ENCODE data around the gene AKAP11. TPM values are rescaled to one million over a fixed set of nuclear protein-coding genes. Genes with fewer than 3 reads are reported as not detected.

AKAP11 gene
- total and polyA plus RNA-seq, 2 experiments from 2014 or later = 4.4 to 30.6 TPM

- no peak overlapping the region for H3K4me3 ChIP-seq
- no peak overlapping the region for H3K27ac ChIP-seq
- DNase-seq (ENCODE audit: low spot score) = no peak
- no peaks in the 10 kb centered on the region for H3K9me3 ChIP-seq (ENCODE audit: low read depth)
- 100% methylated on average over 1 of the region's 1 CpG for WGBS (ENCODE audit: low lambda C conversion rate, missing lambda C conversion rate)
- TF ChIP-seq EZH2 (IDR thresholded peaks at IDR 0.05; ENCODE audit: borderline replicate concordance) (no peak), CTCF (IDR thresholded peaks at IDR 0.05; ENCODE audit: poor library complexity) (no peak), EZH2phosphoT487 (IDR thresholded peaks at IDR 0.05; ENCODE audit: low read depth, severe bottlenecking, unreplicated experiment) (no peak)
- no peaks in the 10 kb centered on the region for H4K20me1 ChIP-seq (ENCODE audit: insufficient read depth, poor library complexity, severe bottlenecking)
- no peaks in the 10 kb centered on the region for H3K27me3 ChIP-seq
- H2AFZ ChIP-seq = no peak overlapping the region
- no peaks in the 10 kb centered on the region for H3K4me1 ChIP-seq (ENCODE audit: insufficient read depth)
- no peaks in the 10 kb centered on the region for H3K79me2 ChIP-seq
- no peaks in the 10 kb centered on the region for H3K36me3 ChIP-seq (replicated peaks; ENCODE audit: insufficient read depth, low read depth)
- no peak overlapping the region for H3K4me2 ChIP-seq
- H3K9me2 ChIP-seq (replicated peaks; ENCODE audit: insufficient read depth) = no peaks in the 10 kb centered on the region
Observed at GRCh38 chr13:42228527-42228926, 43.4 kb upstream of the AKAP11 start.

- Histone ChIP-seq H3K27me3 (no peaks in the 10 kb centered on the region), H3K4me1 (ENCODE audit: insufficient read depth) (no peaks in the 10 kb centered on the region), H3K4me3 (no peak overlapping the region), H2AFZ (no peak overlapping the region), H3K4me2 (no peak overlapping the region), H3K9me2 (replicated peaks; ENCODE audit: insufficient read depth) (no peaks in the 10 kb centered on the region), H4K20me1 (ENCODE audit: insufficient read depth, poor library complexity, severe bottlenecking) (no peaks in the 10 kb centered on the region), H3K27ac (no peak overlapping the region), H3K9me3 (ENCODE audit: low read depth) (no peaks in the 10 kb centered on the region), H3K36me3 (replicated peaks; ENCODE audit: insufficient read depth, low read depth) (no peaks in the 10 kb centered on the region), H3K79me2 (no peaks in the 10 kb centered on the region)
- TF ChIP-seq EZH2phosphoT487 (IDR thresholded peaks at IDR 0.05; ENCODE audit: low read depth, severe bottlenecking, unreplicated experiment) (no peak), CTCF (IDR thresholded peaks at IDR 0.05; ENCODE audit: poor library complexity) (no peak), EZH2 (IDR thresholded peaks at IDR 0.05; ENCODE audit: borderline replicate concordance) (no peak)
- 67% methylated on average over 3 of the region's 3 CpGs for WGBS (ENCODE audit: low lambda C conversion rate, missing lambda C conversion rate)
- DNase-seq (ENCODE audit: low spot score) = no peak
Observed at GRCh38 chr13:42229287-42229686, 42.7 kb upstream of the AKAP11 start.

GRCh38 chr13:42232671-42233070, 39.3 kb upstream of the AKAP11 start:
- Histone ChIP-seq H3K27me3 (no peaks in the 10 kb centered on the region), H3K9me2 (replicated peaks; ENCODE audit: insufficient read depth) (no peaks in the 10 kb centered on the region), H3K27ac (no peak overlapping the region), H3K9me3 (ENCODE audit: low read depth) (no peaks in the 10 kb centered on the region), H3K79me2 (no peaks in the 10 kb centered on the region), H4K20me1 (ENCODE audit: insufficient read depth, poor library complexity, severe bottlenecking) (no peaks in the 10 kb centered on the region), H2AFZ (no peak overlapping the region), H3K4me2 (no peak overlapping the region), H3K4me1 (ENCODE audit: insufficient read depth) (no peaks in the 10 kb centered on the region), H3K4me3 (no peak overlapping the region), H3K36me3 (replicated peaks; ENCODE audit: insufficient read depth, low read depth) (no peaks in the 10 kb centered on the region)
- no peak for DNase-seq (ENCODE audit: low spot score)
- no peak for TF ChIP-seq CTCF (IDR thresholded peaks at IDR 0.05; ENCODE audit: poor library complexity)
- TF ChIP-seq EZH2phosphoT487 (IDR thresholded peaks at IDR 0.05; ENCODE audit: low read depth, severe bottlenecking, unreplicated experiment) = no peak
- no peak for TF ChIP-seq EZH2 (IDR thresholded peaks at IDR 0.05; ENCODE audit: borderline replicate concordance)
- 96% methylated on average over 4 of the region's 4 CpGs for WGBS (ENCODE audit: low lambda C conversion rate, missing lambda C conversion rate)

GRCh38 chr13:42233726-42234125, 38.2 kb upstream of the AKAP11 start:
- H3K4me3 ChIP-seq = no peak overlapping the region

More at GRCh38 chr13:42233726-42234125, 38.2 kb upstream of the AKAP11 start:
- TF ChIP-seq EZH2 (IDR thresholded peaks at IDR 0.05; ENCODE audit: borderline replicate concordance) (no peak), CTCF (IDR thresholded peaks at IDR 0.05; ENCODE audit: poor library complexity) (no peak), EZH2phosphoT487 (IDR thresholded peaks at IDR 0.05; ENCODE audit: low read depth, severe bottlenecking, unreplicated experiment) (no peak)
- Histone ChIP-seq H3K27me3 (no peaks in the 10 kb centered on the region), H3K27ac (no peak overlapping the region), H3K79me2 (no peaks in the 10 kb centered on the region), H4K20me1 (ENCODE audit: insufficient read depth, poor library complexity, severe bottlenecking) (no peaks in the 10 kb centered on the region), H3K9me2 (replicated peaks; ENCODE audit: insufficient read depth) (no peaks in the 10 kb centered on the region), H3K9me3 (ENCODE audit: low read depth) (no peaks in the 10 kb centered on the region), H3K4me2 (no peak overlapping the region), H3K4me1 (ENCODE audit: insufficient read depth) (no peaks in the 10 kb centered on the region), H3K36me3 (replicated peaks; ENCODE audit: insufficient read depth, low read depth) (no peaks in the 10 kb centered on the region), H2AFZ (no peak overlapping the region)
- no peak for DNase-seq (ENCODE audit: low spot score)
- 30% methylated on average over 1 of the region's 1 CpG for WGBS (ENCODE audit: low lambda C conversion rate, missing lambda C conversion rate)
